ENCODE data around the gene CLEC4G. TPM values are rescaled to one million over a fixed set of nuclear protein-coding genes. Genes with fewer than 3 reads are reported as not detected.

CLEC4G gene
- total and polyA plus RNA-seq, 2 donors (not counting 3 experiments of a cell fraction or from before 2014, with no cell fraction given), result not detected

DNA sequence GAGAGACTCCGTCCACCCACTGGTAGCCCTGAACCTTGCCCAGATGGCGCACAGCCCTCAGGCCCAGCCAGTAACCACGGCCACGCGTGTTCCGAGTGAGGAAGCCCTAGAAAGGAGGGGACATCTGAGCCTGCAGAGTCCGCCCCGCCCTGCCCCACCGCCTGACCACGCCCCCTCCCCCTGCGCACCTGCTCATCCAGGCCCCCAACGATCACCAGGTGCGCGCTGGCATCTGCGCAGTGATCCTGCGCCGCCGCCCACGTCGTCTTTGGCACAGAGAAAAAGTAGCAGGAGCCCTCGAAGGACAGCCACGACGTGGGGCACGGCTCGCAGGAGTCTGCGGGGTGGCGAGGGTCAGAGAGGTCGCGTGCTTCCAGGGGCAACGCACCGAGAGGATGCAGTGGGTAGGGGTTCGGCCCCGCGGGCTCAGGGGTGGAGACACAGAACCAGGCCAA, 2.1 kb downstream of the CLEC4G start:
- no peaks in the 10 kb centered on the region for H3K4me1 ChIP-seq (ENCODE audit: control insufficient read depth, extremely low read depth, insufficient read depth, low read length)
- intact Hi-C loops (cut with micrococcal nuclease), result no loop called here
- no peaks in the 10 kb centered on the region for H3K9me1 ChIP-seq (replicated peaks; ENCODE audit: control insufficient read depth, extremely low read depth, insufficient read depth, low read length)
- H3K4me3 ChIP-seq (replicated peaks in 1 of 3; ENCODE audit: insufficient read depth in 1 of 3, low read depth in 1 of 3, low read length in 3 of 3), result no peak overlapping the region
- no peak overlapping the region for H3K9ac ChIP-seq (replicated peaks; ENCODE audit: extremely low read depth, insufficient read depth, low read length)
- no peak overlapping the region for H3K4me2 ChIP-seq (ENCODE audit: insufficient read depth, low read length)
- H3K79me2 ChIP-seq (ENCODE audit: control insufficient read depth, insufficient read depth, low read length), result no peaks in the 10 kb centered on the region
- BruUV-seq (replicated peaks), result no TSS peak
- H3K27ac ChIP-seq (ENCODE audit: insufficient read depth, low read depth, low read length), result no peak overlapping the region
- ChIA-PET POLR2A (no interaction called here), CTCF (interaction anchor here (1.1 kb wide), 1 partner anchor 49 kb away, joined by 3 read pairs; the partner anchor contains the start of gene TRAPPC5)
- no peak for TF ChIP-seq GATA2 (IDR thresholded peaks at IDR 0.05; ENCODE audit: insufficient read depth, insufficient read length, low read depth, low read length)
- peak; percentile 22 for TF ChIP-seq EZH2 (IDR thresholded peaks at IDR 0.05; ENCODE audit: borderline replicate concordance, low read depth, low read length, severe bottlenecking)
- TF ChIP-seq JUN (IDR thresholded peaks at IDR 0.05; ENCODE audit: borderline replicate concordance, insufficient read depth, insufficient read length, low read depth), result no peak
- no peaks in the 10 kb centered on the region for H4K20me1 ChIP-seq (replicated peaks; ENCODE audit: control insufficient read depth, extremely low read depth, insufficient read depth, low read length)
- dilution Hi-C loops (cut with MboI; ENCODE audit: extremely low pct_ligation_motif_present, low sequenced_read_pairs), result no loop called here
- FAIRE-seq (no peak), DNase-seq (ENCODE audit: low read depth, low spot score) (no peak)
- no peaks in the 10 kb centered on the region for H3K9me3 ChIP-seq (replicated peaks; ENCODE audit: control insufficient read depth, insufficient read depth, low read length)
- peaks cover 33 to 40% of the 10 kb centered on the region in 2 experiments for H3K27me3 ChIP-seq (ENCODE audit: control insufficient read depth in 2 of 2, insufficient read depth in 2 of 2, low read length in 2 of 2)
- no peak overlapping the region for H2AFZ ChIP-seq (ENCODE audit: low read depth, low read length)
- H3K36me3 ChIP-seq (ENCODE audit: control insufficient read depth in 2 of 2, extremely low read depth in 1 of 2, insufficient read depth in 2 of 2, low read length in 2 of 2), result no peaks in the 10 kb centered on the region

DNA sequence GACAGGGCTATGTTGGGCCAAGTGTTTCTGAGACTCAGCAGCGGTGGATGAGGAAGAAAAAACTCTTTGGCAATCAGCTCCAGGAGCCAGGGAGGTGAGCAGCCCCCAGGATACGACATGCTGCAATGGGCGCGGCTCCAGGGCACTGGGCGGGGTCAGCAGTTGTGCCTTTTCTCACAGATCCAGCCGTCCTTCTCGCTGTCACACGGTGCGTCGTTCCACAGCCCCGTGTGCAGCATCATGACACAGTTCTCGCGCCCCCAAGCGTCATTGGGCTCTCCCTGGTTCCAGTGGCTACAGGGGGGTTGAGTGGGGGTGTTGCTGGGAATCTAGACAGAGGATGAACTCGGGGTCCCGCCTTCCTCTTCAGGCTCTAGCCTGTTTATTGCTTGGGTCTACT, 2.7 kb downstream of the CLEC4G start:
- Histone ChIP-seq H3K36me3 (ENCODE audit: control insufficient read depth in 2 of 2, extremely low read depth in 1 of 2, insufficient read depth in 2 of 2, low read length in 2 of 2) (no peaks in the 10 kb centered on the region), H3K79me2 (ENCODE audit: control insufficient read depth, insufficient read depth, low read length) (no peaks in the 10 kb centered on the region), H3K27me3 (ENCODE audit: control insufficient read depth in 2 of 2, insufficient read depth in 2 of 2, low read length in 2 of 2) (peaks cover 33 to 38% of the 10 kb centered on the region in 2 experiments), H3K9ac (replicated peaks; ENCODE audit: extremely low read depth, insufficient read depth, low read length) (no peak overlapping the region), H3K4me3 (replicated peaks in 1 of 3; ENCODE audit: insufficient read depth in 1 of 3, low read depth in 1 of 3, low read length in 3 of 3) (no peak overlapping the region), H2AFZ (ENCODE audit: low read depth, low read length) (no peak overlapping the region), H4K20me1 (replicated peaks; ENCODE audit: control insufficient read depth, extremely low read depth, insufficient read depth, low read length) (no peaks in the 10 kb centered on the region), H3K9me3 (replicated peaks; ENCODE audit: control insufficient read depth, insufficient read depth, low read length) (no peaks in the 10 kb centered on the region), H3K27ac (ENCODE audit: insufficient read depth, low read depth, low read length) (no peak overlapping the region), H3K4me1 (ENCODE audit: control insufficient read depth, extremely low read depth, insufficient read depth, low read length) (no peaks in the 10 kb centered on the region), H3K4me2 (ENCODE audit: insufficient read depth, low read length) (no peak overlapping the region), H3K9me1 (replicated peaks; ENCODE audit: control insufficient read depth, extremely low read depth, insufficient read depth, low read length) (no peaks in the 10 kb centered on the region)
- CTCF ChIA-PET, result interaction anchor here (1.1 kb wide), 1 partner anchor 48 kb away, joined by 3 read pairs; the partner anchor contains the start of gene TRAPPC5
- no peak for DNase-seq (ENCODE audit: low read depth, low spot score)
- no peak for FAIRE-seq
- POLR2A ChIA-PET, result no interaction called here
- intact Hi-C loops (cut with micrococcal nuclease) (no loop called here), dilution Hi-C loops (cut with MboI; ENCODE audit: extremely low pct_ligation_motif_present, low sequenced_read_pairs) (no loop called here)
- no TSS peak for BruUV-seq (replicated peaks)
- TF ChIP-seq POLR2AphosphoS5 (IDR thresholded peaks at IDR 0.05; ENCODE audit: insufficient read depth, low read depth, low read length) (no peak), POLR2A (IDR thresholded peaks at IDR 0.05; ENCODE audit: low read depth, low read length) (no peak), JUN (IDR thresholded peaks at IDR 0.05; ENCODE audit: borderline replicate concordance, insufficient read depth, insufficient read length, low read depth) (no peak), MYC (IDR thresholded peaks at IDR 0.05; ENCODE audit: low read depth, low read length) (no peak), GATA2 (IDR thresholded peaks at IDR 0.05; ENCODE audit: insufficient read depth, insufficient read length, low read depth, low read length) (no peak), FOS (IDR thresholded peaks at IDR 0.05; ENCODE audit: borderline replicate concordance, insufficient read depth, low read length) (no peak), EZH2 (IDR thresholded peaks at IDR 0.05; ENCODE audit: borderline replicate concordance, low read depth, low read length, severe bottlenecking) (no peak)
- TF ChIP-seq, protein P1, sequence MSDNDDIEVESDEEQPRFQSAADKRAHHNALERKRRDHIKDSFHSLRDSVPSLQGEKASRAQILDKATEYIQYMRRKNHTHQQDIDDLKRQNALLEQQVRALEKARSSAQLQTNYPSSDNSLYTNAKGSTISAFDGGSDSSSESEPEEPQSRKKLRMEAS (IDR thresholded peaks at IDR 0.05; ENCODE audit: insufficient read depth, insufficient read length), result no peak
- TF ChIP-seq, protein P2, sequence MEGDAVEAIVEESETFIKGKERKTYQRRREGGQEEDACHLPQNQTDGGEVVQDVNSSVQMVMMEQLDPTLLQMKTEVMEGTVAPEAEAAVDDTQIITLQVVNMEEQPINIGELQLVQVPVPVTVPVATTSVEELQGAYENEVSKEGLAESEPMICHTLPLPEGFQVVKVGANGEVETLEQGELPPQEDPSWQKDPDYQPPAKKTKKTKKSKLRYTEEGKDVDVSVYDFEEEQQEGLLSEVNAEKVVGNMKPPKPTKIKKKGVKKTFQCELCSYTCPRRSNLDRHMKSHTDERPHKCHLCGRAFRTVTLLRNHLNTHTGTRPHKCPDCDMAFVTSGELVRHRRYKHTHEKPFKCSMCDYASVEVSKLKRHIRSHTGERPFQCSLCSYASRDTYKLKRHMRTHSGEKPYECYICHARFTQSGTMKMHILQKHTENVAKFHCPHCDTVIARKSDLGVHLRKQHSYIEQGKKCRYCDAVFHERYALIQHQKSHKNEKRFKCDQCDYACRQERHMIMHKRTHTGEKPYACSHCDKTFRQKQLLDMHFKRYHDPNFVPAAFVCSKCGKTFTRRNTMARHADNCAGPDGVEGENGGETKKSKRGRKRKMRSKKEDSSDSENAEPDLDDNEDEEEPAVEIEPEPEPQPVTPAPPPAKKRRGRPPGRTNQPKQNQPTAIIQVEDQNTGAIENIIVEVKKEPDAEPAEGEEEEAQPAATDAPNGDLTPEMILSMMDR (IDR thresholded peaks at IDR 0.05; ENCODE audit: extremely low read depth in 1 of 2, insufficient read depth in 1 of 2, low read depth in 1 of 2, low read length in 2 of 2), result no peak

Data from endothelial cell of umbilical vein (primary cell).